NCI-H1092 (cell line): ENCODE data around the gene FAT2.

Experiments
- DNase-seq: peaks from one replicate; lab custom pipeline; 2025; lab: John Stamatoyannopoulos, UW

Gene FAT2, protein sequence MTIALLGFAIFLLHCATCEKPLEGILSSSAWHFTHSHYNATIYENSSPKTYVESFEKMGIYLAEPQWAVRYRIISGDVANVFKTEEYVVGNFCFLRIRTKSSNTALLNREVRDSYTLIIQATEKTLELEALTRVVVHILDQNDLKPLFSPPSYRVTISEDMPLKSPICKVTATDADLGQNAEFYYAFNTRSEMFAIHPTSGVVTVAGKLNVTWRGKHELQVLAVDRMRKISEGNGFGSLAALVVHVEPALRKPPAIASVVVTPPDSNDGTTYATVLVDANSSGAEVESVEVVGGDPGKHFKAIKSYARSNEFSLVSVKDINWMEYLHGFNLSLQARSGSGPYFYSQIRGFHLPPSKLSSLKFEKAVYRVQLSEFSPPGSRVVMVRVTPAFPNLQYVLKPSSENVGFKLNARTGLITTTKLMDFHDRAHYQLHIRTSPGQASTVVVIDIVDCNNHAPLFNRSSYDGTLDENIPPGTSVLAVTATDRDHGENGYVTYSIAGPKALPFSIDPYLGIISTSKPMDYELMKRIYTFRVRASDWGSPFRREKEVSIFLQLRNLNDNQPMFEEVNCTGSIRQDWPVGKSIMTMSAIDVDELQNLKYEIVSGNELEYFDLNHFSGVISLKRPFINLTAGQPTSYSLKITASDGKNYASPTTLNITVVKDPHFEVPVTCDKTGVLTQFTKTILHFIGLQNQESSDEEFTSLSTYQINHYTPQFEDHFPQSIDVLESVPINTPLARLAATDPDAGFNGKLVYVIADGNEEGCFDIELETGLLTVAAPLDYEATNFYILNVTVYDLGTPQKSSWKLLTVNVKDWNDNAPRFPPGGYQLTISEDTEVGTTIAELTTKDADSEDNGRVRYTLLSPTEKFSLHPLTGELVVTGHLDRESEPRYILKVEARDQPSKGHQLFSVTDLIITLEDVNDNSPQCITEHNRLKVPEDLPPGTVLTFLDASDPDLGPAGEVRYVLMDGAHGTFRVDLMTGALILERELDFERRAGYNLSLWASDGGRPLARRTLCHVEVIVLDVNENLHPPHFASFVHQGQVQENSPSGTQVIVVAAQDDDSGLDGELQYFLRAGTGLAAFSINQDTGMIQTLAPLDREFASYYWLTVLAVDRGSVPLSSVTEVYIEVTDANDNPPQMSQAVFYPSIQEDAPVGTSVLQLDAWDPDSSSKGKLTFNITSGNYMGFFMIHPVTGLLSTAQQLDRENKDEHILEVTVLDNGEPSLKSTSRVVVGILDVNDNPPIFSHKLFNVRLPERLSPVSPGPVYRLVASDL (N-terminal part only)

DNA sequence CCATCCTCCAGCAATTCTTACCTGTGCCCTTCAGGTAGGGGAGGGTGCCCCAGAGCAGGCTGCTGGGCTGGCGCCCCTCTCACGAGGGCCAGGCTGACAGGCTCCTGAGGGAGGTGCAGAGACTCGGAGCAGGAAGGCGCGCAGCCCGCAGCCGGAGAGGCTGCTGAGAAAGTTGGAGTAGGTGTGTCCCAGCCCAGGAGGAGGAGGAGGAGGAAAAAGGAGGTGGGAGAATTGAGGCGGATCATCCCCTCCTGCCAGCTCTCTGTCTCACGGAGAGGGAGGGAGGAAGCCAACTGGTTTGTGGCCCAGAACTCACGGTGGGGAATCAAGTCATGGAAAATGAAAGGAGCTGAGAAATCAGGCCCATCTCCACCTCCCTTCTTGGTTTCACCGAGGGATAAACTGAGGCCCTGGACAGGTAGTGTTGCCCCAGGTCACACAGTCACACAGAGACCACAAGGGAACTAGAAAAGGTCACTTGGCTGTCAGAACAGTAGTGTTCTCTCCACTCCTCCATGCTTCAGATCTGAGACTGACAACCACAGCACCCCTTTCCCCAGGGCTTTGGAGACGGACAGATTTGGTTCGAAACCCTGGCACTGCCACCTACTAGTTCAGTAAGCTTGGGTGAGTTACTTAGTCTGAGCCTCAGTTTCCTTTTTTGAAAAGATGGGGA lies at the start of gene FAT2:
Gene FAT2, minus strand, starts transcription at position 188 of the 676 bp plus-strand sequence. CDS start 22,400 bp downstream, outside the sequence.
- DNase-seq, result no peak

DNA sequence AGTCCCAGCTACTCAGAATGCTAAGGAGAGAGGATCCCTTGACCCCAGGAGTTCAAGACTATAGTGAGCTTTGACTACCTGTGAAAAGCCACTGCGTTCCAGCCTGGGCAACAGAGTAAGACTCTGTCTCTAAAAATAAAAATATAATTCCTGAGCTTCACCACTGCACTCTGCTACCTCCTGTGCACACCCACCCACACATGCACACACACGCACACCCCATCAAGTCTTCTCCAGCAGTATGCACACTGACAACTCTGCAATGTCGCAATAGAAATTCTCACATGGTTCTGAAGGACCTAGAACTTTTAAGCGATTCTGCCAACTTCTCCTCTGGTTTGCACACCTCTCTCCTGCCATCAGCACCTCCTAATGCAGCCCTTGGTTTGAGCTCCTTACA lies 47.5 kb upstream of the FAT2 start:
- no peak for DNase-seq

DNA sequence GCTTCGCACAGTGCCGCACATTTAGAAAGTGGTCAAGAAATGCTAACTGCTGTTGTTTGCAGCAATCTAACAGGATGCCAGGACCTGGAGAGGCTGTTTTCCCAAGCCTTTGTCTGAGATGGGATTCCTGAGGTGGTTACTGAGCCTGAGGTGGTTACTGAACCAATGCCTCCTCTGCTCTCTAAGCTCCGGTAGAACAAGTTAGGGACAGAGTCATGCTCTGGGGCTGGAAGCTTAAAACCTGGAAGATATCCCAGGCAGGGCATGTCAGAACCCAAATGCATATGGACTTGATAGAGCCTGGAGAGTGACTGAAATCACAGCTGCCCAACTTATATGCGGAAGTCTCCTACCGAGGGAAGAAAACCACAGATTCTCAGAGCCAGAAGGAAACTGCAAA lies 46.5 kb upstream of the FAT2 start:
- no peak for DNase-seq

DNA sequence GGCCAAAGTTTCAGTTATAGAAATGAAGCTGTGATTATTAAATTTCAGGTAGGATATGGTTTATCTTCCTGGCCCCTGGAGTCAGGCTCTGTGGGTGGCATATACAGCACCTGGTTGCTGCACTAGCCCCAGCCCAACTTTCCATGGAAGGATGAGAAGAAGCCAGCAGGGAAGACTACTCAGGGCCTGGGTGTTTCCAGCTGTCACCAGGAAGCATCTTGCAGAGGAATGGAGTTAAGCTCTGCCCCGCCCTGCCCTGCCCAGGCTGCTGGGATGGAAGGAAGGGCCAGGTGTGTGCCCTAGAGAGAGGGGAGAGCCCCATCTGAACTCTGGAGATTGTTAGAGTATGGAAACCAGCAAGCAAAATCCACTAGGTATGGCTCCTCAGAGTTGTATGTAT lies 42.8 kb upstream of the FAT2 start:
- DNase-seq, result no peak

DNA sequence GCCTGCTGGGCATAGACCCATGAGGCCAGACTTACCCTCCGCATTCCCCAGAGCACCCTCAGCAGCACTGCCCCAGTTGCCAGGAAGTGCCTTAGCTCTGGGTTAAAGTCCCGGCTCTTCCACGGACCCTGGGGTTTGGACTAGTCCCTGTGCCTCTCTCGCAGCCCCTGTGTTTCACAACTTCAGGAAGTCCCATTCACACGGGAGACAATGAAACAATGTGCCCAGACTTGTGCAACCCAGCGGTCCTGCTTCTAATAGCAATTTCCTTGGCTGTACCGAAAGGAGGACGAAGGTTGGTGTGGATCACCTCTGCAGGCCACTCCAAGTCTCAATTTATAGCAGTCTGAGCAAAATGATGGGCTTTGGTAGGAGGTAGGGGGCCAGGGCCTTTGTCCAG lies 41.8 kb upstream of the FAT2 start:
- DNase-seq, result no peak

DNA sequence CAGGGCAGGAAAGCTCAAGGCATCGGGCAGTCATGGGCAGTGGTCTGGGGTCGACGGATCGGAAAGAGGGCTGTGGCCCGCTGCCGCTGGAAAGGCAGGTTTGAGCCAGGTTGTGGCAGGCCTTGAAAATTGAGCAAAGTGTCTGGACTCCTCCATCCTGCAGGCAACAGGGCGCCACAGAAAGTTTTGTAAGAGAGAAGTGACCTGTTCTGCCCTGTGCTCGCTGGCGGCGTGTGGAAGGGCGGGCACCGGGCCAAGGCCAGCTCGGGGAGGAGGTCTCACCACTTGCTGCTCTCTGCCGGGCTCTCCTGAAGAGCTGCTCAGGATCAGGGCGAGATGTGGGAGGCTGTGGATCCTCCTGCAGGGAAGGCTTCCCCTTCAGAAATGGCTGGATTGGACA lies 41.4 kb upstream of the FAT2 start:
- DNase-seq, result no peak

DNA sequence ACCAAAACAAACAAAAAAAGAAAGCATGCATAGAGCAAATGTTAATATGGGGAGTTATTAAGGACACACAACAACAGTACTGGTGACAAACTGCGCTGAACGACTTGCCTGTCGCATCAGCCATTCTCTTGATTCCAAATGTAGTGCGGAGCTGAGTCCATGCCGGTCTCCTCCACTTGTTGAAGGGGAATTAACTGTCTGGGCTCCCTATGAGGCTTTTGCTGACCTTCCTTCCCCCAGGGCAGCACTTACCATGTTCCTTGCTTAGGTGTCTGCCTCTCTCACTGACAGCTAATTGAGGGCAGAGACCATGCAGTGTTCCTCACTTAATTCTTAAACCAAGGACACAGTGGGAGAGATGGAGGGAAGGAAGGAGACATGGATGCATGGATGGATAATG lies 40.8 kb upstream of the FAT2 start:
- DNase-seq, result no peak

DNA sequence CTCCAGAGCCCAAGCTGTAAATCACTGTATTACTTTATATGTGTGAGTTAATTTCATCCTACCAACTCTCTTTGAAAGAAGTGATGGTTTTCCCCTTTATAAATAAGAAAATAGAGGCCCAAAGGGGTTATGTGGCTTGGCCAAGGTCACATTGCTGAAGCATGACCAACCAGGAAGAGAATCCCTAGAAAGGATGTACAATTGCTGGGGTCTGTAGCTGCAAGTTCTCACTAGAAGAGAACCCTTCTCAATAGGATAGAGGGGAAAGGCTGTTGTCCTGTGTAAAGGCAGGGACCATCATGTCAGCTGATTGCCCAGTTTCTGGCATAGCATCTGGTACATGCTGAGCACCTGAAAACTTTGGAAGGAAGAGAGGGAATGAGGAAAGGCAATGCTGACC lies 39.0 kb upstream of the FAT2 start:
- DNase-seq, result no peak

DNA sequence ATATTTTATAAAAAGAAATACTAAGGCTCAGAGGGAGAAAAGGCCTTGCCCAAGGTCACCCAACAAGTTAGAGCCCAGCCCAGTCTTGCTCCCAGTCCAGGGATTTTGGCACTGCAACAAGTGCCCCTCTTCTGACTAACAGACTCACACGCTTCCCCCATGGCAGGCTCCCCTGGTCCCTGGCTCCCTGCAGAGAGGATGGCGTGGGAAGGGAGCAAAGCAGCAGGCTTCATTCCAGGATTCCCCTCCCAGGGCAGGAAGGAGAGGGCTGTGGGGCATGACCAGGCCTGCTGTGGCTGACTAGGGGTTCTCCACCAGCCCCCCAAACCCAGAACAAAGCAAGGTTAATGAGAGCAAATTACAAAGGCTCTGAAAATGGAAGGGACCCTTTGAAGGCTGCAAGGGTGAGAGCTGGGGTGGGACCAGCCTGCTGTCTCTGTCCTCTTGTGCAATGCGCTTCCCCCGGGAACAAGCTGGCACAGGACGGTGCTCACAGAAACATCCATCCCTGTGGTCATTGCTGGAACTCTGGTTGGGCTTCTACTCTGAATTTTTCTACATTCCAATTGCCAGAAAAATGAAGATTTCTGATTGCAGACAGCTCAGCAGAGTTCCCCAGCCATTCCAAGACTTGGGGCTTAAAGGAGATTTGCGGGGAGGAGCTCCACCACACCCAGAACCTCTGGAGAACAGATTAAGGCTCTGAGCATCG lies 37.1 kb upstream of the FAT2 start:
- no peak for DNase-seq

DNA sequence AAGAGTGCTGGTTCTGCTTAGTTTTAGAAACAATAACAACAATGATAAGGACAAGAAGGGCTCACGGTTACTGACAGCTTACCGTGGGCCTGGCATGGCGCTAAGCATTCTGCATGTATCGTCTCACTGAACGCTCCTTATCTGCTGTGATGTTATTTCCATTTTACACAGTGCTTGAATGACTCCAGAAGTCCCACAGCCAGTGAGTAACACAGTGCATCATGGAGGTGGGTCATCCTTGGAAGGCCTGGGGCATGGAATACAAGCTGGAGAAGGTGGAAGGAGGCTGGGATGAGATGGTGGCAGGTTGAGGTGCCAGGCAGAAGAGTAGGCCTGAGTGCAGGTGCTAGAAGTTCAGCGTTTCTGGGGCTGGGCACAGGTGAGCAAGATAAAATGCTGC lies 36.5 kb upstream of the FAT2 start:
- DNase-seq, result no peak

DNA sequence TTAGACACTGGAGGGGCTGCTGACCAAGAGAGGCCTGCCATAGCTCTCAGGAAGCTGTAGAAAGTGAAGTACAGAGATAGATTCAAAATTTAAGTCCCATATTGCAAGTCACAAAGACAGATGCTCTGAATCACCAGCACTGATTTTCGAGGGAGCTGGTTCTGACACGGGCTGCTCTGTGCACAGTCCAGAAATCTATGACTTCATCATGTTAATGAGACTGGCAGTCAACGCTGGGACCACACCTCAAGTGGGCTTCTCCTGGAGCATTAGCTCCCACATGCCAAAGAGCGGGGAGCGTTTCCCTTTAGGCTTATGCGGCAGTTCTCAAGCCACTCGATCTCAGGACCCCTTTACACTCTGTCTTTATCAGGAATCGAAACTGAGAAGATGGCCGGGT lies 34.2 kb upstream of the FAT2 start:
- no peak for DNase-seq

DNA sequence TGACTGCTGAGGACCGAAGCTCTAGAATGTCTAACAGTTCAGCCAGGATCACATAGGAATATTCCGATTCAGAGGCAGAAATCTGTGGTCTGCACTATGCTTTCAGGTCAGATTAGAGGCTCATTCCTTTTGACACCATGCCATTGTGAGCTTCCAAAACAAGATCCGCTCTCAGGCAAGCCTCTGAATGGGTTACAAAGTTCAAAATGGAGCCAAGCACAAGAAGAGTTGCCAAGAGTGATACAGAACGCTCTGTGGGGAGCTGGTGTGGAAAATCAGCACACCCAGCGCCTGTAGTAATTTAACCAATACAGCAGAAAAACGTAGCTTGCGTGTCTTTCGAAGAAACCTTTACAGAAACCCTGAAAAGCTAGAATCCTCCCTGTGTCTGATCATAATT lies 33.3 kb upstream of the FAT2 start:
- no peak for DNase-seq

DNA sequence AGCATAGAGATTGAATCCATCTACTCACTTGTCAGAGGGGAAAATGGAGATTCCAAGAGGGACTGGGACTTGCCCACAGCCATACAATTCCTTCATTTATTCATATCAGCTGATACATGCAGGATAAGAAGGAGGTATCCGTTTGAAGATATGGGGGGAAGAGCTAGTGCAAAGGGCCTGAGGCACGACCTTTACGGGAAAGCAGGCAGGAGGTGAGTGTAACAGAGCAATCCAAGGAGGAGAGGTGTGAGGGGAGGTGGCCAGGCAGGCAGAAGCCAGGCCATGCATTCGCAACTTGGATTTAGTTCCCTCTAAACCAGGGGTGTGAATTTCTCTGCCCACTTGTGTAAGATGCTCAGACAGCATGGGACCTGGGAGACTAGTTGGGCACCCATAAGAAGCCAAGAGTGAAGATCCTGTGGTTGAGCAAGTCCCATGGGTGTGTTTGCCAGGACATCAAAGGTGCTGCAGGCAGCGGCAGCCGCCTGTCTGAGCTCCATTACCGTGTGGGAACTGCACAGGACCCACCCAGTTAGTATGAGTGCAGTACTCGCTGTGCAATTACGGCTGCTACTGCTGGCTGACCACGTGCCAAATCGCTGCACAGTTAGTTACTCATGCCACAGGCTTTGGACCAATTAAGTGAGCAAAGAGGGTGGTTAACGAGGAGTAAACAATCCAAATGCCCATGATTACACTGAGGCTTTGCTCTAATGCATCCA lies 31.4 kb upstream of the FAT2 start:
- DNase-seq, result no peak

DNA sequence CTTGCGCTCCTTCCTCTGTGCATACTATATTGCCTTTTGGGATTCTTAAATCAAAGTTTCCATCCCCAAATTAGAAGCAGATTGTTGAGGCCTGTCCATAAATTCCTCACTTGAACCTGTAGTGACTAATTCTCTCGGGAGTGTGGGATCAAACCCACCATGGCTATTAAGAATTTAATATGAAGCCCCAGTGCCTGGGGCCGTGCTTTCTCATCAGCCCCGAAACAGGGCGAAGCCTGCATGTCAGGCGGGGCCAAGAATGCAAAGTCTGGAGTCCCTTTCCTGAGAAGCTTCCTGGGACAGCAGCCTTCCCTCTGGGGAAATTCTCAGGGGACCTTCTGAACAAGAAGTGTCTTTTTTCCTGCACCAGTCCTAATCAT lies 29.3 kb upstream of the FAT2 start:
- no peak for DNase-seq

DNA sequence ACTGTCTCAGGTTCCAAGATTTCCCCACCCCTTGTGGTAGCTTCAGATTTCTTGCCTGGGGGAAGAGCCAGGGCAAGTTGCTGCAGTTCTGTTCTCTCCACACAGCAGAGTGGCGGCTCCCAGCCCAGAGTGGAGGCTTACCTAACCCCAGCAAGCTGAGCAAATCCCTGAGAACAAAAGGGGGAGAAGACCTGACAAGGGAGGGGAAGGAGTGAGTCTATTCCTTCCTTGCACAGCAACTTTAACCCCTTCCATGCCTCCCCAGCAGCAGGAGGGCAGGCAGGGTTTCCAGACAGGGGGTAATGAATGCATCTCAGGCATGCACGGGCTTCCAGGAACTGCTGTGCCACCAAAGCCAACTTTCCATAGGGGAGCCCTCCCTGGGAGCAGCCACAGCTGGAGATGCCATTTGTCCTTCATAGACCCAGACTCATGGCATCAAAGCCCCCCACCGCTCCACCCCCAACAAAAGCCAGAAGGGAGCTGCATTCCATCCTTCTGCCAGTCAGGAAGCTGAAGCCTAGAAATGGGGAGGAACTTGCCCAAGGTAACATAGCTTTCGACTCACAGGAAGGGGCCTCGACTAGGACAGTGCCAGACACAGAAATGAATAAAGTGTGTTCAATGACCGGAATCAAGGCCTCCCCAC lies 28.8 kb upstream of the FAT2 start:
- DNase-seq, result no peak

DNA sequence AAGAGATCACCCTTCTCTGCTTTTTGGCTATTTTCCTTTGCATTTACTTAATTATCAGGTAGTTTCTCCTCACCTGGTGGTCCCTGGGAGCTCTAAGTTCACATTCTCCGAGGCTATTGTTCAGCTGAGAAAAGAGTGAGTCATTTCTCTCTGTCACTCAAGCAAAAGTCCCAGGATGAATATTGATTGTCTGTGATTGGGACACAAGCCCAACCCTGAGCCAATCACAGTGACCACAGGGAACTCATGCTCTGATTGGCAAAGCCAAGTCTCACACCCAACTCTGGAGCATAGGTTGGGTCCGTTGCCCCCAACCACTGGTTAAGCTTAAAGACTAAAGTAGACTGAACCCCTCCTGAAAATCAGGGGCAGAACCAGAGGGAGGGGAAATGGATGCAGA lies 27.8 kb upstream of the FAT2 start:
- DNase-seq, result no peak

DNA sequence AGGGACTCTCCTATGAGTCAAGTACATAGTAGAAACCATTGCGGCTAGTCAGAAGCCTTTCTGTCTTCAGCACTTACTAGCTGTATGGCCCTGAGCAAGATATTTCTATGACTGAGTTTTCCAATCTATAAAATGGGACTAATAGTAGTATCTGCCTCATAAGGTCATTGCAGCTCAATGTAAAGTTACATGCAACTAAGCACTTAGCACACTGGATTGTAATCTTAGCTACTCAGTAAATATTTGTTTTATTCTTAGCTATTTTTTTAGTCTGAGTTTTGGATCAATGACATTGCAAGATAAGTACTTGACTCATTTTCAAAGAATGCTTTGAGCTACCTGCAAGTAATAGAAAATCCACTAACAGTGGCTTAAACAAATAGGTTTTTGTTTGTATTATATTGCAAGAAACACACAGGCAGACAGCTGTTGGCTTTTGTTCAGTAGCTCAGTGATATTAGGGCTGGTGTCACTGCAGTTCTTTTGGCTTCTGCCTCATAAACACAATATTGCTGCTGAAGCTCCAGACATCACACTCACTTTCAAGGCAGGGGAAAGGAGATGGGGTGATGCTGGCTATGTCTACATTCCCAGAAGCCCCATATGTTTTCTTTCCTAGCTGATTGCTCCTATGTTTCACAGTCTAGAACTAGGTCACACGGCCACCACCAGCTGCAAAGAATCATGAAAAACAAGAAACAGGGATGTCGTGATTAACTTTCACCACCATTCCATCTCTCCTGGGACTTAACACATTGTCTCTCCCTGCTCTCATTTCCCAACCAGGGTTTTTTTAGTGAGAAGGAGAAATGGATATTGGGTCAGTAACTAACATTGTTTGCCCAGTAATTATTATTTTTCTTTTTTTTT lies 26.9 kb upstream of the FAT2 start:
- DNase-seq, result no peak

DNA sequence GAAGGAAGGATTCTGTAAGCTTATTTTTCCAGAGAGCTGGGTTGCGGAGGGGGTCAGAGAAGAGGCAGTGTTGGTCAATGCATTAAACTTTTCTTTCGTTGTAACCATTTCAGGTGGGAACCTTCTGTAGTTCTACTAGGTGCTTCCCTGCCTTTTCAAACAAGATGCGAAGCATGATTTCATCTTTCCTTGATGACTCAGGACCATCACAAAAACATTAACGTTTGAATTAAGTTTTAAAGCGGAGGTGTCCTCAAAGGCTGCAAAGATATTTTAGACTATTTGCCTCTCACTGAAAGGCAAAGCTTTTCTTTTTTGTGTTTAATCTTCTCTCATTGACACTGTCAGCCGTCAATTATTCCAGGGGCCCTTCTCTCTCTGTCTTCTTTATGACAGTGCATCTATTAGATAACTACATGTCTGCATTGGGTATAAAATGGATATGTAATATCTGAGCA lies 26.3 kb upstream of the FAT2 start:
- DNase-seq, result no peak

DNA sequence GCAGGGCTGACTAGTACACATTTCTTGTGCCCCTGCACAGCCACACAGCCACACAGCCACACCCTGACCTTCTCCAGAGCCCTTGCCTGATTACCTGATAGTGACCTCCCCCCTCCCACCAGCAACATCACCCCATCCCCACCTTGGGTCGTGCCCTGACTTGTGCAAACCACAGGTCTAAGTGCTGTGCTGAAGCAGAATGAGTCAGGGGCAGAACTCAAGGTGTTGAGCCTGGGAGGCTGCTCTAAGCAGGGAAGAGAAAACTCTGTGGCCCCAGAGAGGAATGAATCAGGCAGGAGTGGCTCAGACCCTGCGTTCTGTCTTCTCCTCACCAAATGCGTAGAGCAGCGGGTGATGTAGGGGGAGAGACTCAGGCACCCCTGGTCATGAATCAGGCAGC lies 24.3 kb upstream of the FAT2 start:
- DNase-seq, result no peak
